Measurements from ENCODE around the gene HOMER2.
"Not testable (repeated sequence)": the region's sequence is repeated elsewhere in the genome, so short reads cannot be mapped to it uniquely, and the experiment has no call there.

HOMER2 gene

GRCh38 chr15:82828075-82828474, 124.4 kb downstream of the HOMER2 start:
- DNase-seq (ENCODE audit: low read depth): peak; percentile 74
- H3K4me3 ChIP-seq (ENCODE audit: control insufficient read depth, low read depth, low read length): no peak overlapping the region
- no peak for TF ChIP-seq CTCF (conservative IDR thresholded peaks at IDR 0.05; ENCODE audit: control insufficient read depth, insufficient read depth, low read depth, low read length)

GRCh38 chr15:82823049-82823448, 129.5 kb downstream of the HOMER2 start:
- H3K4me3 ChIP-seq (ENCODE audit: control insufficient read depth, low read depth, low read length): no peak overlapping the region
- no peak for DNase-seq (ENCODE audit: low read depth)
- TF ChIP-seq CTCF (conservative IDR thresholded peaks at IDR 0.05; ENCODE audit: control insufficient read depth, insufficient read depth, low read depth, low read length): no peak

GRCh38 chr15:82821851-82822250, 130.7 kb downstream of the HOMER2 start:
- H3K4me3 ChIP-seq (ENCODE audit: control insufficient read depth, low read depth, low read length): not testable (repeated sequence)
- peak; percentile 44 for DNase-seq (ENCODE audit: low read depth)

- DNase-seq (ENCODE audit: low read depth): peak; percentile 49
- H3K4me3 ChIP-seq (ENCODE audit: control insufficient read depth, low read depth, low read length): not testable (repeated sequence)
Measured at GRCh38 chr15:82821396-82821795, 131.1 kb downstream of the HOMER2 start.

- TF ChIP-seq CTCF (conservative IDR thresholded peaks at IDR 0.05; ENCODE audit: control insufficient read depth, insufficient read depth, low read depth, low read length): no peak
- no peak overlapping the region for H3K4me3 ChIP-seq (ENCODE audit: control insufficient read depth, low read depth, low read length)
- DNase-seq (ENCODE audit: low read depth): no peak
Measured at GRCh38 chr15:82820128-82820527, 132.4 kb downstream of the HOMER2 start.

- no peak overlapping the region for H3K4me3 ChIP-seq (ENCODE audit: control insufficient read depth, low read depth, low read length)
- no peak for TF ChIP-seq CTCF (conservative IDR thresholded peaks at IDR 0.05; ENCODE audit: control insufficient read depth, insufficient read depth, low read depth, low read length)
- no peak for DNase-seq (ENCODE audit: low read depth)
Measured at GRCh38 chr15:82812994-82813393, 139.5 kb downstream of the HOMER2 start.

GRCh38 chr15:82810890-82811426, 141.6 kb downstream of the HOMER2 start:
- H3K4me3 ChIP-seq (ENCODE audit: control insufficient read depth, low read depth, low read length): peak overlapping the region; percentile 87
- no peak for TF ChIP-seq CTCF (conservative IDR thresholded peaks at IDR 0.05; ENCODE audit: control insufficient read depth, insufficient read depth, low read depth, low read length)
- no peak for DNase-seq (ENCODE audit: low read depth)

Data from fibroblast of mammary gland (primary cell).